Stimulated activated CD8-positive, alpha-beta memory T cell treated with anti-CD3 and anti-CD28 coated beads, Interleukin-15, amount 100 ng/mL, for 4 hours (primary cell): ENCODE data around the gene ECSCR.
"Not testable (repeated sequence)": the region's sequence is repeated elsewhere in the genome, so short reads cannot be mapped to it uniquely, and the experiment has no call there.

Experiments
- DNase-seq, 2 donors: peaks; one replicate each; pipeline ENCODE4 v3.0.0-alpha.2; 2020; ENCODE audit warnings: low read depth in 2 of 2

Gene ECSCR

GRCh38 chr5:139462586-139463276, at the start of gene ECSCR:
Gene ECSCR, minus strand, starts transcription at chr5:139462743. Its CDS starts 73 bp downstream, at chr5:139462670.
- no peak for DNase-seq

DNA sequence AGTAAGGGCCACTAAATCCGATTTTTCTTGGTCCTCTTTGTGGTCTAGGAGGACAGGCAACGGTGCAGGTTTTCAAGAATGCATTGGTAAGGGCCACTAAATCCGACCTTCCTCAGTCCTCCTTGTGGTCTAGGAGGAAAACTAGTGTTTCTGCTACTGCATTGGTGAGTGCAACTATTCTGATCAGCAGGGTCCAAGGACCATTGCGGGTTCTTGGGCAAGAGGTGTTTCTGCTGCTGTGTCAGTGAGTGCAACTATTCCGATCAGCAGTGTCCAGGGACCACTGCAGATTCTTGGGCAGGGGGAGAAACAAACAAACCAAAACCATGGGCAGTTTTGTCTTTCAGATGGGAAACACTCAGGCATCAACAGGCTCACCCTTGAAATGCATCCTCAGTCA, 42.2 kb upstream of the ECSCR start:
- DNase-seq, result not testable (repeated sequence)

DNA sequence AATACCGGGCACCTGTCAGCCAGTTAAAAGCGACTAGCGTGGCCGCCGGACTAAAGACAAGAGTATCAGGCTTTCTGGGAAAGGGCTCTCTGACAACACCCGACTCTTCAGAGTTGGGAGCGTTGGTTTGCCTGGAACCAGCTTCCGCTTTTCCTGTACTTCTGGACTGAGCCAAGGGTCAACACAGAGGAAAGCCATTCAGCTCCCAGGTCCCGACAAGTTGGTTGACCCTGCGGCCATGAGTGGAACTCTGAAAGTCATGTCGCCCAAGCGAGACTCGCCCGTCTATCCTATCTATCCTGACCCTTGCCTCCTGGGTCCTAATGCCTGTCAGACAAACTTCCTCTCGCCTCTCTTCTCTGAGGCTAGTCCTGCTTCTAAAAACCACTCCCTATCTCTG, 41.3 kb upstream of the ECSCR start:
- DNase-seq, result not testable (repeated sequence)

DNA sequence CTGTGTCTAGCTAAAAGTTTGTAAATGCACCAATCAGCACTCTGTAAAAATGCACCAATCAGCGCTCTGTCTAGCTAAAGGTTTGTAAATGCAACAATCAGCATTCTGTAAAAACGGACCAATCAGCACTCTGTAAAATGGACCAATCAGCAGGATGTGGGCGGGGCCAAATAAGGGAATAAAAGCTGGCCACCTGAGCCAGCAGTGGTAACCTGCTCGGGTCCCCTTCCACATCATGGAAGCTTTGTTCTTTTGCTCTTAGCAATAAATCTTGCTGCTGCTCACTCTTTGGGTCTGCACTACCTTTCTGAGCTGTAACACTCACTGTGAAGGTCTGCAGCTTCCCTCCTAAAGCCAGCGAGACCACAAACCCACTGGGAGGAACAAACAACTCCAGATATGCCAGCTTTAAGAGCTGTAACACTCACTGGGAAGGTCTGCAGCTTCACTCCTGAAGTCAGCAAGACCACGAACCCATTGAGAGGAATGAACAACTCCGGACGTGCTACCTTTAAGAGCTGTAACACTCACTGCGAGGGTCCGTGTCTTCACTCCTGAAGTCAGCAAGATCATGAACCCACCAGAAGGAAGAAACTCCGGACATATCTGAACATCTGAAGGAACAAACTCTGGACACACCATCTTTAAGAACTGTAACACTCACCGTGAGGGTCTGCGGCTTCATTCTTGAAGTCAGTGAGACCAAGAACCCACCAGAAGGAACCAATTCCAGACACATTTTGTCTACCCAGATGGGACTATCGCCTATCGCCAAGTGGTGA, 40.7 kb upstream of the ECSCR start:
- not testable (repeated sequence) for DNase-seq

- DNase-seq, result no peak
These were observed 38.8 kb upstream of the ECSCR start for GRCh38 chr5:139501381-139501780.

DNA sequence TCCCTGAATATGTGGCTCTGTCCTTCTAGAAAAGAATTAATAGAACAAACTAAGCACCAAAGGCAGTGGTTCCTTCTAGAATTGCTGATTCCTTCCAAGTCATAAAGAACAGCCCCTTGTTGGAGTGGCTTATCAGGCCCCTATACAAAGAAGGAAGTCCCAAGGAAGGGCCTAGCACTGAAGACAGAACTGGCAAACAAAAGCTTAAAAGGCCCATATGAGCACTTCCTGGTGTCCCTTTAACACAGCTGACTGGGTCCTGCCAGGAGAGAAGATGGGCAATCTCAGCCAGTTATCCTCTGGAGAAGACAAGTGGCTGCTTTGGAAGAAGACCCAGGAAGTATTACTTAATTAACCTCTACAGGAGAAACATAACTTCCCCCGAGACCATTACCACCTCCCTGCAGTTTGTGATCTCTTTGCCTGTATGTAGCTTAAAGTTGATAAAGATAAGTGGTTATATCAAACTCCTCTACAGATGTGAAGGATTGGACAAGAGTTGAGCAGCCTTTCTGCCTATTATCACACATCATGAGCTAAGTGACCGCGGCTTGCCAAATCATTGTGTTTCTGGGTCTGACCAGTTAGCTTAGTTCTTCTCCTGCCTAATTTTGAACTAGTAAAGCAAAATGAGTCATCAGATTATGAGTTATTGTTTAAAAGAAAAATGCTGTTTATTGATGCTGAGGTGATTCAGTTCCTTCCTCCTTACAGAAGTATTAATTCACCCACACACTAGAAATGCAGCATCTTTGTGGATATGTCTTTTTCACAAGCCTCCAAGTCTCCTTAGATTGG, 33.3 kb upstream of the ECSCR start:
- no peak for DNase-seq

GRCh38 chr5:139494832-139495231, 32.3 kb upstream of the ECSCR start:
- no peak for DNase-seq

- no peak for DNase-seq
These were observed 31.7 kb upstream of the ECSCR start for GRCh38 chr5:139494256-139494655.

GRCh38 chr5:139492700-139493192, 30.2 kb upstream of the ECSCR start:
- no peak for DNase-seq

DNA sequence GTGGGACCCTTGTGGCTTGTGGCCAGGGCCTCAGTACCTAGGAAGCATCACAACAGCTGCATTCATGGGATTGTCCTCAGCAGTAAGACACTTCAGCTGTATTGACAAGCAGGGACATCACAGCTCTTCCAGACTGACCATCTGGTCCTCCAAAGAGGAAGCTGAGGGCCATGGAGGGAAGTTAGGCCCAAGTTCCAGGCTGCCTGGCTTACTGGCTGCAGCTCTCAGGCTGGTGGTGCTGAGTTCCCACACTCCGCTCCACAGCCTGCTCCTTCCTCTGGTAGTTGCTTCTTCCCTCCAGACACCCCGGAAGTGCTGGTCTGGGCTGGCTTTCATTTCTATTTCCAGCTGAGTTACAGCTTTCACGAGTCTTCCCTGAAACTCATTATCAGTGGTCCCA, 25.7 kb upstream of the ECSCR start:
- DNase-seq, result no peak

DNA sequence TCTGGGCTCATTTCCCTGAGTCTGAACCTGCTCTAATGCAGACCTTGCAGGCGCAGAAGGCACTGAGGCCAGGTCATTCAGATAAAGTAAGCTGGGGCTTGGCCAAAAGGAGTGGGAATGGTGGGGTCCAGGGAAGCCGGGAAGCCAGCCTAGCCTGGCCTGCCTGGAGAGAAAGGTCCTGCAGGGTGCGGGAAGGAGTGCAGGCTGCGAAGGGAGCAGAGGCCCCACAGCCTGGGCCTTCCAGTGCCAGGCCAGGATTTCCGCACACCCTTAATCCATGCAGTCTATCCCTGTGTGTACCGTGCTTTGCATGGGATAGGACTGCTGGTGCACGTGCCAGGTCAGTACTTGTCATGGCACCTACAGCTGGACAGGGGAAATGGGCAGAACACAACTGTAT, 23.7 kb upstream of the ECSCR start:
- DNase-seq, result no peak

GRCh38 chr5:139482890-139483208, 20.3 kb upstream of the ECSCR start:
- DNase-seq, result not testable (repeated sequence)

- peak in 1 of 2 donors; percentile 24 for DNase-seq
These were observed 19.7 kb upstream of the ECSCR start, which contains the start of gene STING1 for GRCh38 chr5:139482050-139482889. Gene STING1, minus strand, starts transcription at chr5:139482758. Its CDS starts 1,054 bp downstream, at chr5:139481704.

DNA sequence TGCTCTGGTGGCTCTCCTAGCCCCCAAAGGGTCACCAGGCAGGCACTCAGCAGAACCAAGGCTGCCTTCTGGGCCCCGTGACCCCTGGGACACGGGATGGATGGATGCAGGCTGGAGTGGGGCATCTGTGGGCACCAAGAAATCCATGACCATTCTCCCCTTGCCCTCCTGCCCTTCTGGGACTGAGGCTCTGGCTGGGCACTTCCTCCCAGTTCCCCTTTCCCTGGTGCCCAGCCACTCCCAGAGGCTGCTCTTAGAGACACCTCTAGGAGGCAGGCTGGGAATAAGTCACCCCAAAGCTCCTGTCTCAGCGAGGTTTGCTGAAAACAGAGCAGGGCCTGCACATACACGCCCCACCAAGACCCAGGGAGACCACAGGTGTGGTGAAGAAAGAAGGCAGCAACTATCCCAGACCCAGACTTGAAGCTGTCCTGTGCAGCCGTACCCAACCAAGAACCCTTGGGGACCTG, 19.1 kb upstream of the ECSCR start:
- no peak for DNase-seq

DNA sequence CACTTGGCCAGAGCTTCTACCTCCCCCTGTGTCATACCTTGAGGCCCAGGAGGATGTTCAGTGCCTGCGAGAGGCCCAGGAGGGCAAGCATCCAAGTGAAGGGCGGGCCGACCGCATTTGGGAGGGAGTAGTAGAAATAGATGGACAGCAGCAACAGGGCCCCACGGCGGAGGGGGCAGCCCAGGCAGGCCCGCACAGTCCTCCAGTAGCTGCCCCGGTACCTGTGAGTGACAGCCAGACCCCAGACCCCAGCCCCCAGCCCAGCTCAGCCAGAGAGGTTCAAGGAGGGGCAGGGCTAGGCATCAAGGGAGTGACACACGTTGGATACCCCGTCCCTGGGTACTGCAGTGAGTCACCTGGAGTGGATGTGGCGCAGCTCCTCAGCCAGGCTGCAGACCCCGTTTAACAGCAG, 18.6 kb upstream of the ECSCR start:
- no peak for DNase-seq

- not testable (repeated sequence) for DNase-seq
These were observed 17.2 kb upstream of the ECSCR start for GRCh38 chr5:139479729-139480128.

- DNase-seq, result not testable (repeated sequence)
These were observed 16.3 kb upstream of the ECSCR start for GRCh38 chr5:139478657-139479423.

DNA sequence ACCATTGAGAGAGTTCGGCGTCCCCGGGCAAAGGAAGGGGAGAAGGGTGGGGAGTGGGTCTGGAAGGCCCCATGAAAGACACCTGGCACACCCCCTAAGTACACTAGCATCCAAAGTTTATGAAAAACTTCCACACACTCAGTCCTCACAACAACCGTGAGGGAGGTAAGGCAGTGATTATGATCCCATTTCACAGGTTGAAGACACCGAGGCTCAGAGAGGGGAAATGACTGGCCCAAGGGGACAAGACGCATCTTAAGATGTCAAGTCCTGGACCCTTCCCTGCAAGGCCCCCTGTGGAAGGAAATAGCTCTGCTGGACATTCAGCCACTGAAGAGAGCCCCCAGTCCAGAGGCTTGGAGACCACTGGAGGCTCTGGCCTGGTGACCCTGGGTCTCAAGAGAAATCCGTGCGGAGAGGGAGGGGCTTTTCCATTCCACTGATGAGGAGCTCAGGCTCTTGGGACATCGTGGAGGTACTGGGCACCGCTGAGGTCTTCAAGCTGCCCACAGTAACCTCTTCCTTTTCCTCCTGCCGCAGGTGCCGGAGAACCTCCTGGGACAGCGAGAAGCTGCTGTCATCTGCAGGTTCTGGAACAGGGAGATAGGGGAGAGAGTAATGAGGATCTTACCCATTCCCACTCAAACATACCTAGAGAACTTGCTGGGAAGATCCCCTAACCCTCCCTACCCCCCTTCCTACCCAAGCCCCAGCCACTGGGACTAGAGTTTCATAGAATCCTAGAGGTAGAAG, 13.5 kb upstream of the ECSCR start:
- DNase-seq, result no peak

DNA sequence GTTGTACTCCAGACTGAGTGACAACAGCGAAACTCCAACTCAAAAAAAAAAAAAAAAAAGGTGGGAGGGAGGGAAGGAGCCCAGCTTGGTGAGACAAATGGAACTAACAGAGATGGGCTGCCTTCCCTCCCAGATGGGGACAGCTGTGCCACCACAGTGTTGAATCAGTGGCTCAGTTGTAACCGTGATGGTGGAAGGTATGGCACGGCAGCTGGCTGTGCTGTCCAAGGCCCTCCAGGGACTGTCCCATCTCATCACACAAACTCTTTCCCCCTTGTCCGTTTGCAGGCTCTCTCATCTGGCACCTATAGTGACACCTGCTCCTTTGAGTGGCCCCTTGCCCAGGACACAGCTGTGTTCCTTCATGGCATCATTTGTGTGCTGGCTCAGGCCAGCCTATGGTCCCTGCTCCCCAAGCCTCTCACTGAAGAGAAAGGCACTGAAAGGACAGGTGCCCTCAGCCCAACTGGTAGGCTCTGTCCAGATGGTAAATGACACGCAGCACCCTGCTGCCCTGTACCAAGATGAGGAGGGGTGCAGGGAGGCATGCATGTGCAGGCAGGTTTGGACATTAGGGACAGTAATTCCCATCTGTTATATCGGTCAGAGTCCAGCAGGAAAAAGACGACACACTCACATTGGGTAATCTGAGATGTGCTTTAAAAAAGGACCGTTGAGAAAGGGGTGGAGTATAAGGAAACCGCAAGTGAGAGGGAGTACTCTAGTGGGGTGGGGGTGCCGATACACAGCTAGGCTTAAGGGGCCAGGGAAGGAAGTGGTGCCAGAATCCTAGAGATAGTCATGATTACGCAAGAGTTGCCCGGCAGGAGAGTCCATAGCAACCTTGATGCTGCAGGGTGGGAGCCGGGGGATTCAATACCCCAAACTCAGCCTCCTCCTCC, 12.6 kb upstream of the ECSCR start:
- DNase-seq, result no peak
